GM21723 (cell line): ENCODE data around the gene AFF2.

Experiments used
- ATAC-seq: cut with Tn5 transposase; IDR thresholded peaks from one replicate; pipeline ENCODE4 v1.9.1; 2021; ENCODE audit warnings: mild to moderate bottlenecking, moderate library complexity; ENCODE audit not compliant: unreplicated experiment

AFF2 gene

GRCh38 chrX:148813967-148814366, 313.6 kb downstream of the AFF2 start:
- ATAC-seq, result no peak

DNA sequence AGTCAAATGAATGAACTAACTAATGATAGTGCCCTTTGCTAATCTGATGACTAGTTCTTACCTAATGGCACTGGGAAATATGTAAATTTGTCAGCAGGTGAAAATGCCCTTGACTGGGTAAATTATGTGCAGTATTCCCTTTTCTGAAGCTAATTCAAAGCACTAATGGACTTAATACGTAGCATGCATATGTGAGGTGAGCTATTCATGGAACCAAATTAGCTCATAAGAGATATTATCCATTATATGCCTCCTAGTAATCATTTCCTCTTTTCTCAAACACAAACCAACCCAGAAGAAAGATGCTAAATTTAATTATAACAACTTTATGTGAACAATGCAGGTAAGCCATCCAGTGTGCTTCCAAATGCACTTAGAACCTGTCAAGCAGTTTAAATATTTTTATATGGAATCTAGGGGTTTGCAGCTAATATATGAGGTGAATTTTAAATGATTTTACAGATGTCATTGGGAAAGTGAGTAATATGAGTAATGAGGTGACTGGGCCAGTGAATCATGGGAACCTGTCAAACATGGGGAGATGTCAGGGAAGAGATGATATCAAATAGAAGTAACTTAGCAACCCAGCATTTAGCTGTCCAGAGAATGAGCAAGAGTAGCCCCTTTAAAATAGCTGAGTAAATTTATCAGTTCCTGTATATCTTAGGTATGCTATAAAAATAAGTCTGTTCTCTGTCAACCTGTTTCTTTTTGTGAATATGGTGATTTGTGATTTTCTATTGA, 315.0 kb downstream of the AFF2 start:
- no peak for ATAC-seq

GRCh38 chrX:148823986-148824385, 323.6 kb downstream of the AFF2 start:
- no peak for ATAC-seq

DNA sequence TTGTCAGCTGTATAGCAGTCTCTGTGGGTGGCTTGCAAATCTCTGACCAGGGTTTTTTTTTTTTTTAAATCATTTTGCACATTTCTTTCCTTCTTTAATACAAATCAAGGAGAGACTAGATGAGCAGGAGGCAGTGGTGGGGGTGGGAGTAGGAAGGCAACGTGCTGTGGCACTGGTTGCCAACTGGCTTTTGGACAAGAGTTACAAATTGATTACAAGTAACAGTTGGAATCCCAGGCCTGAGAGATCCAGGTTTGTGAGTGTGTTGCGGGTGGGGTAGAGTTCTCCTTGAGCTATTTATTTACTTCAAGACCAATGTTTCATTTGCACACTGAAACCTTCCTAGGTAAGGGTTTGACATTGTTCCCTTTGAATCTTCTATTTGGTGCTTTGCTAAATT, 325.3 kb downstream of the AFF2 start:
- ATAC-seq, result no peak

DNA sequence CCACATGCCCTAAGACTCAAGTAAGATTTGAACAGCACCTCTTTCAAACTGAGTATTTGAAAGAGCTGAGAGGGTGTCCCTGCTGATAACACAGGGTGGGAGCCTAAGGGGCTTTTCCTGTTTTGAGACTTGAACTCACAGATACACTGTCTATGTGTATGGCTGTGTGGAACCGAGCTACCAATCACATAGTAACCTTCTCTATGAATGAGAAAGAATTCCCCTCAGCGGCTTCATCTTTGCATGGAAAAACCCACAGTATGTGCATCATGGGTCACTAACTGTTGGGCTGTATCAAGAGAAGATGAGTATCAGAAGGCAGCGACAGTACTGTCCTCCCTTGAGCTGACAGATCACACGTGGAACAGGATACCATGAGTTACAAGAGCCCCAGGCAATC, 336.3 kb downstream of the AFF2 start:
- ATAC-seq, result no peak

DNA sequence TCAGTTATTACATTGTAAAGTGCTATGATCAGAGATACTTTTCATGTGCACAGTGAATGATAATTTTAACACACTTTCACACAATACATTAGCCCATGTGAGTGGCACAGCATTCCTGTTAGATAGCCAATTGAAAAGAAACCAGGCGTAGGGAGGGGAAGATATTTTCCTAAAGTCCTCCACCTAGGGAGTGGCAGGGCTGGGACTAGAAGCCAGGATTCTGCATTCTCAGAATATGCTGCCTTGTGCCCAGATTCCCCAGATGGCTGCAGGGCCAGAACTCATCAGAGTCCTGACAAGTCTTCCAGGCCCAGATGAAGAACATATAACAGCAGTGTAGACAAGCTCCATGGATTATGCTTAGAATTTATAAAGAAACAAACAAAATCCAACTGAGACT, 350.2 kb downstream of the AFF2 start:
- no peak for ATAC-seq

- ATAC-seq, result no peak
Measured at GRCh38 chrX:148854306-148854705, 353.9 kb downstream of the AFF2 start.

GRCh38 chrX:148856505-148856904, 356.1 kb downstream of the AFF2 start:
- no peak for ATAC-seq

DNA sequence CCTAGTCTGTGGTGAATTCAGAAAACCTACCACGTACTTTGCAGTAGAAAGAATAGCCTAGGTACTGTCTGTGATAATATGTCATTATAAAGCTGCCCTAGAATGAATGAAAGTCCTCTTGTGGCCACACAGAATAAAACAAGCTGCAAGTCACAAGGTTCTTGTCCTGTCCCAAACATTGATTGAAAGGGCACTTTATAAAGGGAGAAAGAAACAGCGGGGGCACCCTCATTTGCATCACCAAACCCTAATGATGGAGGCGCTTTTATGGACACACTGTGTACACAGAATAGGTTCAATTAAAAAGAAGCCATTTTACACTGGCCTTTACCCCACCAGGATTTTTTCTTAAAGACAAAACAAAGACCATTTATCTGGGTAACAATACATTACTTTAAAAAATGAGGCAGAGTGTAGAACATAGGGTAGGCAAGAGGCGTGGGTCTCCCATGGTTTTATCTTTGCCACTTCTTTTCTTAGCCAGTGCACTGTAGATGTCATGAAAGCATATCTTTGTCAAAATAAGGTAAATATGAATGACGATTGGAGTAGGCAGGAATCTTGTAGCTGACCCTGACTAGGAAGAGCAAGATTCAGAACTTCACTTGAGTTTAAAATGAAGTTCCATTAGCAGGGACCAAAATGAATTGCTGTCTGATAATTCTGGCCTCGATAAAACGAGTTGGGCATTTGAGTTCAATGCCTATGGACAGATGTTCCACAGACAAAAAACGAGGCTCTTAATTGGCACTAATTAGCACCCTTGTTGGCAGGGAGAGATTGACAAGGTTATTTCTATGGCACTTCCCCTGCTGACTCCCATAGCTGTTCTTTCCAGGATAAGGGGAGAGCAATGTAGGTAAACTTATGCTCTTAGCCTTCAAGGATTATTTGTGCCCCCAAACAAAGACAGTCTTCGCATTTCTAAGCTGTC, 365.1 kb downstream of the AFF2 start:
- ATAC-seq, result no peak

- no peak for ATAC-seq
Measured at GRCh38 chrX:148867596-148867995, 367.2 kb downstream of the AFF2 start.

DNA sequence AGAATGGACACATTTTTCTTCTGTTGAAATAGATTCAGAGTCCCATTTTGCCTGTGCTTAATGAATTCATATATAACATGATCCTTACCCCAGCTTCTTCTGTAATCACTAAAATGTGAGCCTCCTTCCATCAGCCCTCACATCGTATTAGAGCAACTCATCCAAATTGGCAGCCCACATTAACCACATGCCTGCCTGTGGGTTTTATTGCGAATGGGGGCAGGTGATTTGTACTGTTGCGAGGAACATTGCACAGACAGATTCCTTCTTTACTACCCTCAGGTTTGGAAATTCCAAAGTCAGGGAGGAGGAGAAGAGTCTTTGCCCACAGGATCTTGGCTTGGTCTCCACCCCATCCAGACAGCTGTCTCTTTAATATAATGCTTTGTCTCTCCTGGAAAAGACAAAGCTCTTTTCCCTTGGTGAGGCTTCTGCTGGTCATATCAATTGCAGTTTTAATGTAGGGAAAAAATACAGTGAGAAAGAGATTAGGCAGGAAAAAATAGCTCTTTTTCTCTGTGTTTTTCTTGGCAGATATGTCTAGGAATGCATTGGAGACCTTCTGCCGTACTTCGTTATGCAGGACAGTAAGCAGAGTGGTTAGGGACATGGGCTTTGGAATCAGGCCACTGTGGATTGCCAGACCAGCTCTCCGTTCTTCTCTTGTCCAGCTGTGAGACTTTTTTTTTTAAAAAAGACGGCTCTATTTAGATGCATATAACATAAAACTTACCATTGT, 371.2 kb downstream of the AFF2 start:
- ATAC-seq, result no peak

- no peak for ATAC-seq
Measured at GRCh38 chrX:148872161-148872535, 371.7 kb downstream of the AFF2 start.

DNA sequence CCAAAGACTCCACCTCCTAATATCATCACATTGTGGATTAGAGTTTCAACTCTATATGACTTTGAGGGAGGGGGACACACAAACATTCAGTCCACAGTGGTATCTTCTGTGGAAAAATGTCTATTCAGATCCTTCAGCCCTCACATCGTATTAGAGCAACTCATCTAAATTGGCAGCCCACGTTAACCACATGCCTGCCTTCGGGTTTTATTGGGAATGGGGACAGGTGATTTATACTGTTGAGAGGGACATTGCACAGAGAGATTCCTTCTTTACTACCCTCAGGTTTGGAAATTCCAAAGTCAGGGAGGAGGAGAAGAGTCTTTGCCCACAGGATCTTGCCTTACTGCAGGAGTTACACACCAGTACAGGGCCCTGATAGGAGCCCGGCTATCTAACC, 372.5 kb downstream of the AFF2 start:
- no peak for ATAC-seq

GRCh38 chrX:148874636-148875246, 374.3 kb downstream of the AFF2 start:
- ATAC-seq, result no peak

DNA sequence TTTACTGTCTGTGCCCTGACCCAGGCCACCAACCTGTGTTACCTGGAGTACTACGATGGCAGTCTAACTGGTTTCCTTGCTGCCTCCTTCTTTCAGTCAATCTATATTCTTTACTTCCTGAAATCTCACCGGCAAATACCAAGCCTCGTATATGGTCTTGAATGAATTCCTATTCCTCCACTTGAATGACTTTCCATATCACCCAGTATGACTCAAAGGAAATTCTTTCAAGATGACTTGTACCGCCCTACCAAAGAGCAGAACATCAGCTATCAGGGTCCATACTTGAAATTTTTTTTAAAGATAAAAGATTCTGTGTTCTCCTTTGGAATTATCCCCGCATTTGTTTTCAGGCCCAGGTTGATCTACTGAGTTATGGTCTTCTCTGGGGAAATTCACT, 378.0 kb downstream of the AFF2 start:
- no peak for ATAC-seq

DNA sequence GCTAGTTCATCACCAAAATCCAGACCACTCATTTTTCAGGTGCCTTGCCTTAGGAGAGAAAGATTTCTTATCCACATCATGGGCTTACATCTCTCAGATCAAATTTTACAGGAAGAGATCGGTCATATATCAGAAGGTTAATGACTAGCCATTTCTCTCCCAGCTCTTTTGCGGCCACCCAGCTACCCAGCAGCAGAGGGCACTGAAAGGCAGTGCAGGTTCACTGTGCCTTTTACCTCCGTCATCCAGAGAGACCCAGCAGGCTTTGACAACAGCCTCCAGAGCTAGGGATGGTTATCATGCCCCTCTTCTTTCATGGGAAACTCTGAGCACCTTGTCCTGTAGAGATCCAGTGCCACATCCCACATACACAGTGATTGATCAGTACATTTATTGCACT, 384.8 kb downstream of the AFF2 start:
- ATAC-seq, result no peak

DNA sequence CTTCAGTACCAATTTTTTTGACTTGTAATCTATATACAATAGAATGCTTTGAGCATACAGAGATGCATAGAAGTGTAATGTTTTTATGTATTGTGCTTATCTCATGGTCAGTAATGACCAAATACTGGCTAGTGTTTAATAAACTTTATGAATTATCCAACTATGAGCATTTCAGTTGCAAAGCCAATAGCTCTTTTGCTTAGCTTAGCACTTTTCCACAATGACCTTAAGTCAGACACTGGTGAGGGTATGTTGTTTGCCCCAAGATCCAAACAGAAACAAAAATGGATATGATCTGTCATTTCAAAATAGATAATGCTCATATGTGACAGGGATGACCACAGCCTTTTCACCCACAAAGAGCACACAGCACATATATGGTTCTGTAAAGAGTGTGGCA, 393.0 kb downstream of the AFF2 start:
- no peak for ATAC-seq

DNA sequence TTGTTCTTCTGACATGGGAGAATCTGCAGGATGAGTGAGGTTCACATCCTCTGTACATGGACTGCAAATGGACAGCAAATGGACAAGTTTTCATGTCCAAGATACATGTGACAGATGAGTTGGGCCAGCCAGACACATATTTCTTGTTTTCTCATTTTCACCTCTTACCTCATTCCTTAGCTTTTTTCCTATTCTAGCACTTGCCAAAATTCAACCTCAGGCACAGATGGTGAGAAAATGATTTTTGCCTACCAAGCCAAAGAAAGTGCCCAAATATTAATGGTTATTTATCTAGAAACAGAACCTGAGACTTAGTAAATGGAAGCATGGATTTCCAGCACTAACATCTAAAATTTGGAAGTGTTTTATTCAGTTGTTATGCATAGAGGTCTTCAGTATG, 402.2 kb downstream of the AFF2 start:
- ATAC-seq, result no peak

DNA sequence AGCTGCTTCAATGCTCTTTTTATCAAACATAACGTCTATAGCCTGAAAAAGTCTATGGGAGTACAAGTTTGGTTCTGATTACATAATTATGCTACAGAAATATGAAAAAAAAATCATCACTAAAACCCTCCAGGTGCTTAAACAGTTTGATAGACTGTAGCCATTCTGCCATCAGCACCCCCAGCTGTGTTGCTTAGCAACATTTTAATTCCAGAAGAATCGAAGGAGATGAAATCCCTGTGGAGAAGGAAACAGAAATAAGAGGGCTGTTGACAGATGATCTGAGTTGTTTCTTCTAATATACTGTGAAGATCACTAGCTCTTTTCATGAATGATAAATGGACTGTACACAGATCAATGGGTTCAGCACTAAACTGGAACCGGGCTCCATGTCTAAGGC, 402.8 kb downstream of the AFF2 start:
- no peak for ATAC-seq

- ATAC-seq, result no peak
Measured at GRCh38 chrX:148904421-148905111, 404.1 kb downstream of the AFF2 start.

DNA sequence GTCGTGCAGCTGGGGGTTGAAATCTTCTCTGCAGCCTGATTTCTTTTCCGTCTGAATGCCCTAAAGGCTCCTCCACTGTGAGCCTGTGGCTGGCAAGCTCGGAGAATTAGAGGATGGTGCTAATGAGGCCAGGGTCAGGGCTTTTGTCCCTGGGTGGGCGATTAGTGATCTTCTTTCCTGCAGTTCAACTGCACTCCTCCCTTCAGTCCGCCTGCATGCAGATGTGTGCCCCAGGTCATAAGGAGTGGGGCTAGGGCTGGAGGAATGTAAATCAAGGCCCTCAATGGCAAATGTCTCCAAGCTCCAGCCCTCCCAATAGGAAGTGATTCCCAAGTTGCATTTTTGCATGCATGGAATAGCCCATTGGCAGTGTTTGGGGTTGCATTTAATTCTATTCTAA, 405.0 kb downstream of the AFF2 start:
- no peak for ATAC-seq
